GM23248 (cell line): Measurements from ENCODE around the gene TBCCD1. TPM values are rescaled to one million over a fixed set of nuclear protein-coding genes. Genes with fewer than 3 reads are reported as not detected.

Source experiments
- DNase-seq: peaks from one replicate; pipeline ENCODE4 v3.0.0-alpha.2; 2015
- H2AFZ ChIP-seq: fragments of 200-600 bp; sonication (generic); 2 replicates; pipeline ENCODE4 v1.6.1; 2016; ENCODE audit warnings: antibody characterized with exemption
- H3F3A ChIP-seq: fragments of 200-600 bp; sonication (generic); 2 replicates; pipeline ENCODE4 v1.6.1; 2016; ENCODE audit warnings: mild to moderate bottlenecking, antibody characterized with exemption, mixed run types; ENCODE audit not compliant: insufficient read depth
- H3K27ac ChIP-seq: fragments of 200-600 bp; sonication (generic); 2 replicates; pipeline ENCODE4 v1.5.1; 2016; ENCODE audit warnings: mild to moderate bottlenecking
- H3K27me3 ChIP-seq: fragments of 200-600 bp; sonication (generic); replicated peaks from 2 replicates; pipeline ENCODE4 v1.6.1; 2016; ENCODE audit warnings: mild to moderate bottlenecking; ENCODE audit not compliant: insufficient read depth
- H3K36me3 ChIP-seq: fragments of 200-600 bp; sonication (generic); 2 replicates; pipeline ENCODE4 v1.6.1; 2016; ENCODE audit warnings: low read depth, mild to moderate bottlenecking
- H3K4me1 ChIP-seq: fragments of 200-600 bp; sonication (generic); 2 replicates; pipeline ENCODE4 v1.6.1; 2016; ENCODE audit warnings: mild to moderate bottlenecking; ENCODE audit not compliant: insufficient read depth
- H3K4me2 ChIP-seq: fragments of 200-600 bp; sonication (generic); one replicate; pipeline ENCODE4 v1.6.1; 2016; ENCODE audit warnings: mild to moderate bottlenecking; ENCODE audit not compliant: unreplicated experiment
- H3K4me3 ChIP-seq: fragments of 200-600 bp; sonication (generic); 2 replicates; pipeline ENCODE4 v1.5.1; 2016; ENCODE audit warnings: mild to moderate bottlenecking
- H3K79me2 ChIP-seq: fragments of 200-600 bp; sonication (generic); 2 replicates; pipeline ENCODE4 v1.6.1; 2016; ENCODE audit warnings: mild to moderate bottlenecking; ENCODE audit not compliant: insufficient read depth
- H3K9ac ChIP-seq: fragments of 200-600 bp; sonication (generic); 2 replicates; pipeline ENCODE4 v1.6.1; 2016; ENCODE audit warnings: mild to moderate bottlenecking
- H3K9me2 ChIP-seq: fragments of 200-600 bp; sonication (generic); 2 replicates; pipeline ENCODE4 v1.6.1; 2016; ENCODE audit warnings: mixed run types, mild to moderate bottlenecking, moderate library complexity; ENCODE audit not compliant: insufficient read depth
- H3K9me3 ChIP-seq: fragments of 200-600 bp; sonication (generic); one replicate; pipeline ENCODE4 v1.6.1; 2017; ENCODE audit warnings: low read depth
- H4K20me1 ChIP-seq: fragments of 200-600 bp; sonication (generic); 2 replicates; pipeline ENCODE4 v1.6.0; 2016; ENCODE audit not compliant: insufficient read depth
- EZH2 ChIP-seq: fragments of 200-600 bp; sonication (generic); IDR thresholded peaks from 2 replicates; pipeline ENCODE4 v1.6.1; 2018; ENCODE audit warnings: antibody characterized with exemption, mild to moderate bottlenecking; ENCODE audit not compliant: insufficient read depth, poor library complexity, severe bottlenecking
- EZH2phosphoT487 ChIP-seq: fragments of 200-600 bp; sonication (generic); IDR thresholded peaks from 2 replicates; pipeline ENCODE4 v1.6.1; 2018; ENCODE audit warnings: antibody characterized with exemption, moderate library complexity, mild to moderate bottlenecking, low read depth; ENCODE audit not compliant: insufficient read depth
- WGBS, 2 experiments: methylation state at CpG; one replicate each; pipeline ENCODE4 v1.1.6; 2015 to 2017; ENCODE audit warnings: low lambda C conversion rate in 2 of 2, low coverage in 1 of 2; ENCODE audit errors: missing lambda C conversion rate in 2 of 2; 5-methylcytosine and 5-hydroxymethylcytosine counted together
- in situ Hi-C: fragments of 300-500 bp; cut with MboI; formaldehyde crosslinking; loops from 2 replicates; pipeline ENCODE4 v1.15.0; 2020
- polyA plus RNA-seq: library from polyadenylated mRNA; unstranded; fragments of >200 nt; fragmentation: Nextera tagmentation; extraction: Ambion mirVana; gene quantifications from 2 replicates; pipeline ENCODE4 v1.2.1, GENCODE V29; 2016
- total RNA-seq: library from RNA; depleted of rRNA; stranded (reverse); fragments of >200 nt; shearing (Covaris generic); gene quantifications from 2 replicates; pipeline ENCODE4 v1.2.3, GENCODE V29; 2014; rRNA removed

TBCCD1 gene
- total and polyA plus RNA-seq, 2 experiments from 2014 or later: 14.6 to 15.6 TPM

DNA sequence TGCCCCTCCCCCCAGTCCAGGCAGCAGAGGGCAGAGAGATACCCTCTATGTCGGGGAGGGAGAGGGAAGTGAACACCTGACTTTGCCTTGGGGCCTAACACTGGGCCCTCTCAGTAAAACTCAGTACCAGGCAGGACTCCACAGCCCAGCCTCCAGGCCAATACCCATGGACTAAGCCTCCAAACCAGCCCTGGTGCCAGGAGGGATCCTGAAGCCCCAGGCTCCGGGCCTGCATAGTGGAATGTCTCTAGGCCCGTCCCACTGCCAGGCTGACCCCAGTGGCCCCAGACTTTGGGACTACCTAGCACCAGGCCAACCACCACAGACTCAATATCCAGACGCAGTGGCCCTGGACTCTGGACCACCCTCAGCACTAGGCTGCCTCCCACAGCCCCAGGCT, 69.5 kb downstream of the TBCCD1 start:
- no peak overlapping the region for H3K27ac ChIP-seq
- TF ChIP-seq EZH2 (no peak), EZH2phosphoT487 (no peak)
- no peaks in the 10 kb centered on the region for H3K9me3 ChIP-seq
- H3K36me3 ChIP-seq: no peaks in the 10 kb centered on the region
- H3K79me2 ChIP-seq: no peaks in the 10 kb centered on the region
- H3K9ac ChIP-seq: no peak overlapping the region
- peaks cover 41% of the 10 kb centered on the region for H3K27me3 ChIP-seq
- H3F3A ChIP-seq: no peaks in the 10 kb centered on the region
- no peaks in the 10 kb centered on the region for H3K4me1 ChIP-seq
- in situ Hi-C loops: no loop called here
- WGBS, 2 experiments: 35 to 45% methylated on average over 4 of the region's 4 CpGs
- H3K4me3 ChIP-seq: no peak overlapping the region
- no peaks in the 10 kb centered on the region for H4K20me1 ChIP-seq
- no peak overlapping the region for H2AFZ ChIP-seq
- H3K4me2 ChIP-seq: no peak overlapping the region
- no peak for DNase-seq
- no peaks in the 10 kb centered on the region for H3K9me2 ChIP-seq

DNA sequence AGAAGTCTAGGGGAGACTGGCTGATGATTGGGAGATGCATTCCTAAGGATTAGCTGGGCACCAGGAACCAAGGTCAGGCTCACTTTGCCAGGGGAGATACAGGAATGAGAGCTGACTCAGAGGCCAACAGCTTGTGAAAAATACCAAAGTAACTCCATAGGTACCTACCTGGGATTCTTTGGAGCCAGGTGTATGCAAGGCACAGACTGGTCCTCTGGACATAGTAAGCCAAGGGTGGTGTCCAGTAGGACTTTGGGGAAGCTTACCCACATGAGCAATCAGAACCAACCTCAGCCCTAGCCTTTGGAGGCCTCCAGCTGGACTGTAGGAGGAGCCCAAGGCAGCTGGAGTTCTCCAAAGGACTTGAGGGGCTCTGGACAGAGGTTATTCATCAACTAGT, 70.5 kb downstream of the TBCCD1 start:
- H3F3A ChIP-seq: no peaks in the 10 kb centered on the region
- no peak overlapping the region for H2AFZ ChIP-seq
- no peak overlapping the region for H3K4me3 ChIP-seq
- DNase-seq: no peak
- H3K9ac ChIP-seq: no peak overlapping the region
- no peaks in the 10 kb centered on the region for H3K79me2 ChIP-seq
- H4K20me1 ChIP-seq: no peaks in the 10 kb centered on the region
- H3K9me2 ChIP-seq: no peaks in the 10 kb centered on the region
- in situ Hi-C loops: no loop called here
- H3K4me2 ChIP-seq: no peak overlapping the region
- no peaks in the 10 kb centered on the region for H3K4me1 ChIP-seq
- peaks cover 47% of the 10 kb centered on the region for H3K27me3 ChIP-seq
- H3K27ac ChIP-seq: no peak overlapping the region
- H3K9me3 ChIP-seq: no peaks in the 10 kb centered on the region
- no peaks in the 10 kb centered on the region for H3K36me3 ChIP-seq
- no peak for TF ChIP-seq EZH2
- TF ChIP-seq EZH2phosphoT487: no peak

Other genes with a start within 250 kb of the TBCCD1 start
- 0.38 TPM in 1 of 2 replicates, not detected in the other for gene DGKG, start 205.1 kb downstream of the TBCCD1 start, total RNA-seq
- not detected in 2 replicates for gene DGKG, start 205.1 kb downstream of the TBCCD1 start, polyA plus RNA-seq
- 0.63 and 0.76 TPM in 2 replicates for gene CRYGS, start 23.0 kb downstream of the TBCCD1 start, total RNA-seq
- gene CRYGS, start 23.0 kb downstream of the TBCCD1 start, polyA plus RNA-seq: 0.49 and 1.3 TPM in 2 replicates
- 63.2 and 65.9 TPM in 2 replicates for gene DNAJB11, start 3.4 kb upstream of the TBCCD1 start, total RNA-seq
- gene DNAJB11, start 3.4 kb upstream of the TBCCD1 start, polyA plus RNA-seq: 99.3 and 102 TPM in 2 replicates
- gene AHSG, start 45.7 kb upstream of the TBCCD1 start, total RNA-seq: not detected in 2 replicates
- not detected in 2 replicates for gene AHSG, start 45.7 kb upstream of the TBCCD1 start, polyA plus RNA-seq
- gene FETUB, start 73.1 kb upstream of the TBCCD1 start, total RNA-seq: not detected in 2 replicates
- gene FETUB, start 73.1 kb upstream of the TBCCD1 start, polyA plus RNA-seq: not detected in 2 replicates
- gene HRG, start 98.7 kb upstream of the TBCCD1 start, total RNA-seq: not detected in 2 replicates
- gene HRG, start 98.7 kb upstream of the TBCCD1 start, polyA plus RNA-seq: not detected in 2 replicates
- not detected in 2 replicates for gene KNG1, start 150.0 kb upstream of the TBCCD1 start, total RNA-seq
- gene KNG1, start 150.0 kb upstream of the TBCCD1 start, polyA plus RNA-seq: not detected in 2 replicates
- 426 and 469 TPM in 2 replicates for gene EIF4A2, start 216.2 kb upstream of the TBCCD1 start, total RNA-seq
- 122 TPM in 2 replicates for gene EIF4A2, start 216.2 kb upstream of the TBCCD1 start, polyA plus RNA-seq
- gene RFC4, start 239.1 kb upstream of the TBCCD1 start, total RNA-seq: 12.0 and 16.2 TPM in 2 replicates
- gene RFC4, start 239.1 kb upstream of the TBCCD1 start, polyA plus RNA-seq: 22.1 and 22.8 TPM in 2 replicates